ENCODE data around the gene IKZF2. TPM values are rescaled to one million over a fixed set of nuclear protein-coding genes. Genes with fewer than 3 reads are reported as not detected.
A peak's percentile ranks its signal among the peaks of the same experiment; 100 is the strongest.

Gene IKZF2
- total RNA-seq, 1 donor from 2014 or later = 18.9 TPM

- H3K4me1 Mint-ChIP-seq (ENCODE audit: unreplicated experiment) = peaks cover 46% of the 10 kb centered on the region
- no peak for DNase-seq (ENCODE audit: extremely low spot score, unreplicated experiment)
- peak overlapping the region; percentile 95 for H3K27ac Mint-ChIP-seq (ENCODE audit: unreplicated experiment)
Measured at GRCh38 chr2:213187833-213188532, 36.6 kb upstream of the IKZF2 start.

GRCh38 chr2:213187386-213187785, 36.0 kb upstream of the IKZF2 start:
- Mint-ChIP-seq H3K4me1 (ENCODE audit: unreplicated experiment) (peaks cover 46% of the 10 kb centered on the region), H3K36me3 (ENCODE audit: unreplicated experiment) (peaks cover 3% of the 10 kb centered on the region), H3K9me3 (ENCODE audit: unreplicated experiment) (peaks cover 3% of the 10 kb centered on the region), H3K27ac (ENCODE audit: unreplicated experiment) (peak overlapping the region; percentile 95), H3K4me3 (ENCODE audit: unreplicated experiment) (no peak overlapping the region), H3K27me3 (ENCODE audit: unreplicated experiment) (no peaks in the 10 kb centered on the region)
- TF ChIP-seq CTCF (IDR thresholded peaks at IDR 0.05) = no peak
- no peak for DNase-seq (ENCODE audit: extremely low spot score, unreplicated experiment)

More at GRCh38 chr2:213187833-213188532, 36.6 kb upstream of the IKZF2 start:
- H3K36me3 Mint-ChIP-seq (ENCODE audit: unreplicated experiment) = peaks cover 3% of the 10 kb centered on the region
- no peaks in the 10 kb centered on the region for H3K27me3 Mint-ChIP-seq (ENCODE audit: unreplicated experiment)
- no peak for TF ChIP-seq CTCF (IDR thresholded peaks at IDR 0.05)
- peak overlapping the region; percentile 53 for H3K4me3 Mint-ChIP-seq (ENCODE audit: unreplicated experiment)
- peaks cover 3% of the 10 kb centered on the region for H3K9me3 Mint-ChIP-seq (ENCODE audit: unreplicated experiment)

GRCh38 chr2:213185147-213185822, 33.9 kb upstream of the IKZF2 start:
- no peaks in the 10 kb centered on the region for H3K36me3 Mint-ChIP-seq (ENCODE audit: unreplicated experiment)
- H3K4me1 Mint-ChIP-seq (ENCODE audit: unreplicated experiment) = peaks cover 44% of the 10 kb centered on the region
- peak overlapping the region; percentile 25 for H3K27ac Mint-ChIP-seq (ENCODE audit: unreplicated experiment)
- DNase-seq (ENCODE audit: extremely low spot score, unreplicated experiment) = no peak
- no peak overlapping the region for H3K4me3 Mint-ChIP-seq (ENCODE audit: unreplicated experiment)
- H3K27me3 Mint-ChIP-seq (ENCODE audit: unreplicated experiment) = no peaks in the 10 kb centered on the region
- no peak for TF ChIP-seq CTCF (IDR thresholded peaks at IDR 0.05)
- H3K9me3 Mint-ChIP-seq (ENCODE audit: unreplicated experiment) = no peaks in the 10 kb centered on the region

GRCh38 chr2:213181712-213182111, 30.3 kb upstream of the IKZF2 start:
- H3K4me3 Mint-ChIP-seq (ENCODE audit: unreplicated experiment) = no peak overlapping the region

More at GRCh38 chr2:213181712-213182111, 30.3 kb upstream of the IKZF2 start:
- H3K4me1 Mint-ChIP-seq (ENCODE audit: unreplicated experiment) = peaks cover 20% of the 10 kb centered on the region
- no peak for DNase-seq (ENCODE audit: extremely low spot score, unreplicated experiment)
- H3K36me3 Mint-ChIP-seq (ENCODE audit: unreplicated experiment) = peaks cover 6% of the 10 kb centered on the region
- peaks cover 7% of the 10 kb centered on the region for H3K9me3 Mint-ChIP-seq (ENCODE audit: unreplicated experiment)
- TF ChIP-seq CTCF (IDR thresholded peaks at IDR 0.05) = no peak
- no peaks in the 10 kb centered on the region for H3K27me3 Mint-ChIP-seq (ENCODE audit: unreplicated experiment)
- H3K27ac Mint-ChIP-seq (ENCODE audit: unreplicated experiment) = no peak overlapping the region

Measured in osteocyte (in vitro differentiated cells).